ENCODE data around the gene PRKCD.

GRCh38 chr3:53234841-53235232, 73.8 kb downstream of the PRKCD start:
- TF ChIP-seq PATZ1 (CRISPR knock-in tag; IDR thresholded peaks at IDR 0.05; ENCODE audit: borderline replicate concordance) (no peak), ZFP30 (CRISPR knock-in tag; IDR thresholded peaks at IDR 0.05) (no peak), ARNTL (CRISPR knock-in tag; IDR thresholded peaks at IDR 0.05; ENCODE audit: borderline replicate concordance, low read depth) (no peak), ZFP3 (CRISPR knock-in tag; IDR thresholded peaks at IDR 0.05) (no peak), PPARA (CRISPR knock-in tag; IDR thresholded peaks at IDR 0.05; ENCODE audit: borderline replicate concordance) (no peak), ISL1 (CRISPR knock-in tag; IDR thresholded peaks at IDR 0.05) (no peak), CSDC2 (CRISPR knock-in tag; IDR thresholded peaks at IDR 0.05) (no peak), ZNF8 (CRISPR knock-in tag; IDR thresholded peaks at IDR 0.05) (no peak), RARB (CRISPR knock-in tag; IDR thresholded peaks at IDR 0.05) (no peak), TCF4 (CRISPR knock-in tag; IDR thresholded peaks at IDR 0.05; ENCODE audit: borderline replicate concordance) (no peak), POU6F1 (CRISPR knock-in tag; IDR thresholded peaks at IDR 0.05; ENCODE audit: borderline replicate concordance, low read depth) (no peak)
- TF ChIP-seq, protein P1, sequence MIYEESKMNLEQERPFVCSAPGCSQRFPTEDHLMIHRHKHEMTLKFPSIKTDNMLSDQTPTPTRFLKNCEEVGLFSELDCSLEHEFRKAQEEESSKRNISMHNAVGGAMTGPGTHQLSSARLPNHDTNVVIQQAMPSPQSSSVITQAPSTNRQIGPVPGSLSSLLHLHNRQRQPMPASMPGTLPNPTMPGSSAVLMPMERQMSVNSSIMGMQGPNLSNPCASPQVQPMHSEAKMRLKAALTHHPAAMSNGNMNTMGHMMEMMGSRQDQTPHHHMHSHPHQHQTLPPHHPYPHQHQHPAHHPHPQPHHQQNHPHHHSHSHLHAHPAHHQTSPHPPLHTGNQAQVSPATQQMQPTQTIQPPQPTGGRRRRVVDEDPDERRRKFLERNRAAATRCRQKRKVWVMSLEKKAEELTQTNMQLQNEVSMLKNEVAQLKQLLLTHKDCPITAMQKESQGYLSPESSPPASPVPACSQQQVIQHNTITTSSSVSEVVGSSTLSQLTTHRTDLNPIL (CRISPR knock-in tag; IDR thresholded peaks at IDR 0.05; ENCODE audit: low read depth): no peak
- TF ChIP-seq, protein P2, sequence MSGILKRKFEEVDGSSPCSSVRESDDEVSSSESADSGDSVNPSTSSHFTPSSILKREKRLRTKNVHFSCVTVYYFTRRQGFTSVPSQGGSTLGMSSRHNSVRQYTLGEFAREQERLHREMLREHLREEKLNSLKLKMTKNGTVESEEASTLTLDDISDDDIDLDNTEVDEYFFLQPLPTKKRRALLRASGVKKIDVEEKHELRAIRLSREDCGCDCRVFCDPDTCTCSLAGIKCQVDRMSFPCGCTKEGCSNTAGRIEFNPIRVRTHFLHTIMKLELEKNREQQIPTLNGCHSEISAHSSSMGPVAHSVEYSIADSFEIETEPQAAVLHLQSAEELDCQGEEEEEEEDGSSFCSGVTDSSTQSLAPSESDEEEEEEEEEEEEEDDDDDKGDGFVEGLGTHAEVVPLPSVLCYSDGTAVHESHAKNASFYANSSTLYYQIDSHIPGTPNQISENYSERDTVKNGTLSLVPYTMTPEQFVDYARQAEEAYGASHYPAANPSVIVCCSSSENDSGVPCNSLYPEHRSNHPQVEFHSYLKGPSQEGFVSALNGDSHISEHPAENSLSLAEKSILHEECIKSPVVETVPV (CRISPR knock-in tag; IDR thresholded peaks at IDR 0.05): no peak

Measured in SK-N-SH treated with all-trans-retinoic acid at 6 μM for 48 hours (cell line).